GM18505 (cell line): Measurements from ENCODE around the gene FTO.

Experiments
- ATAC-seq: cut with Tn5 transposase; IDR thresholded peaks from one replicate; pipeline ENCODE4 v1.9.1; 2021; ENCODE audit not compliant: unreplicated experiment
- POLR2A ChIP-seq: IDR thresholded peaks from 4 replicates; pipeline ENCODE4 v1.6.1; 2011; ENCODE audit warnings: borderline replicate concordance; ENCODE audit not compliant: insufficient read depth, insufficient read length; ENCODE audit errors: extremely low read depth

Gene FTO

GRCh38 chr16:53953336-53953735 is 249.4 kb downstream of the FTO start:
- TF ChIP-seq POLR2A: no peak
- no peak for ATAC-seq

GRCh38 chr16:53955221-53955875 is 251.4 kb downstream of the FTO start:
- no peak for TF ChIP-seq POLR2A
- ATAC-seq: no peak

GRCh38 chr16:53958341-53958880 is 254.5 kb downstream of the FTO start:
- no peak for ATAC-seq

DNA sequence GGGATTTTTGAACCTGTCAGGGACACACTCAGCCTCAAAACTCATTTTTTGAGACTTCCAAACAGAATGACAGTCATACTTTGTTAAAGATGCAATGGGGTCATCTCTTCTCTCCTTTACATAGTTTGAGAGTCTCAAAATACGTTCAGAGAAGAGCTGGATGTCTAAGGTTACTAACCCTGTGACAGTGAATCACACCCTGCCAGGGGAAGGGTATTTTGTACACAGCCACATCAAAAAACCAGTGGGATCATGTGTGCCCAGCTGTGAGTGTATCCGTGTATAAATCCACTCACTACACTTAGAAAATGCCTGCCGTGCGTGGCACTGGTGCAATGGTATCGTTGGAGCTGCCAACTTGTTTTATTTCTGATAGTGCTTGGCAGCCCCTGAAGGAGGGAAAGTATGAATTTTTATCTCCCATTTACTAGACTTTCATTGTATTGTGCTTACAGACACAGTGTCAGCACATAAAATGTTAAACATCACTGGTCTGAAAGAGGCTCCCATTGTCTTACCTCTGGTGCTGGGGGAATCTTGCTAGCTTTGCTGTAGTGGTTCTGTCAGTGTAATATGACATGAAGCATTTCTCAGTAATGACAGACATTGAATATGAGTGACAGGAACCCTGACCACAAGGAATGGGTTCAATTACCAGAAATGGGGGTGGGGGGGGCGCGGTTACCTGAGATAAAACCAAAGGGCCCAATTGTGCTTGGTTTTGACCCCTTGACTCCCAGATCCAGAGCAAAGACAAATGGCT is 256.3 kb downstream of the FTO start:
- ATAC-seq: no peak
- TF ChIP-seq POLR2A: no peak

More at GRCh38 chr16:53958341-53958880, 254.5 kb downstream of the FTO start:
- no peak for TF ChIP-seq POLR2A

DNA sequence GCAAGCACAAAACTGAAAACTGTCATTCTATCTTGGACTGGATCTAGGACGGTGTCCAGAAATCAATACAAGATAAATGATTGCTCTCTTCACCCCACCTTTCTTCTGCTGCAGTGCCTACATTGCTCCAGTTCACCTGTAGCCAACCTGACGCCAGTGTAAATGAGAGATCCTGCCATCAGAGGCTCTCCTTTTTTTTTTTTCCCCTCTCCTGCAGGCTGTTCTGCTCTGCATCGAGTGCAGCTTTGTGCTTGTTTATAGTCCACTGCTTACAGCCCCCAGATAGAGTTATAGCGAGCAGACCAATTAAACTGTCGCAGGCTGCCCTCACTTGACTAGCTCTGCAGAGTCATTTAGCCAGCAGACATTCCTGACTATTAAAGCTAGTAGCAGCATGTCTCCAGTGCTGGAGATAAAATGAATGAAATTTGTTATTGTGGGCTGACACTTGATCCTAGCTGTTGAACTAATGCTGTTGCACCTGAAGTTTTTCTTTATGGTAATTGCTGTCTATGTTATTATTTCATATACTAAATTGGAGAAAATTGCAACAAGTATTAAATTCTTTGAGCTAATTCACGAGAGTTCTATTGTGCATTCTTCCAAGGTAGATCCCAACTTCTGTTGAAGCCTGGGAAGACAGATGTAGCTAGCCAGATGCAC is 257.1 kb downstream of the FTO start:
- no peak for ATAC-seq
- TF ChIP-seq POLR2A: no peak

DNA sequence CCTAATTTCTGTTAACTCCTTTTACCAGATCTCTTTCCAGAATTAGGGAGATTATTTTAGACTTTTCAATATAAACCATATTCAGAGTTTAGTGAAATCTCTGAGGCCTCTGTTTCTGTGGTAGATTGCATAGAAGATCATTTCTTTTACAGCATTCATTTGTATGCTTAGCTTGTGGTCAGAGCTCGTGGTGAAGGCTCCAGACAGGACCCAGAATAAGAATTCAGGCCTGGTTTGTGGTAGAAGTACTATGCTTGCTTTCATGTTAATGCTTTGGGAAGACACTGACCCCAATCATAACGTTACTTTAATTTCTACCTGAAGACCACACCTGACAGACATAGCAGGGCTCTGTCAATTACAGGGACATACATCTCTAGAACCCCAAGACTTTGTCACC is 258.1 kb downstream of the FTO start:
- no peak for TF ChIP-seq POLR2A
- no peak for ATAC-seq

DNA sequence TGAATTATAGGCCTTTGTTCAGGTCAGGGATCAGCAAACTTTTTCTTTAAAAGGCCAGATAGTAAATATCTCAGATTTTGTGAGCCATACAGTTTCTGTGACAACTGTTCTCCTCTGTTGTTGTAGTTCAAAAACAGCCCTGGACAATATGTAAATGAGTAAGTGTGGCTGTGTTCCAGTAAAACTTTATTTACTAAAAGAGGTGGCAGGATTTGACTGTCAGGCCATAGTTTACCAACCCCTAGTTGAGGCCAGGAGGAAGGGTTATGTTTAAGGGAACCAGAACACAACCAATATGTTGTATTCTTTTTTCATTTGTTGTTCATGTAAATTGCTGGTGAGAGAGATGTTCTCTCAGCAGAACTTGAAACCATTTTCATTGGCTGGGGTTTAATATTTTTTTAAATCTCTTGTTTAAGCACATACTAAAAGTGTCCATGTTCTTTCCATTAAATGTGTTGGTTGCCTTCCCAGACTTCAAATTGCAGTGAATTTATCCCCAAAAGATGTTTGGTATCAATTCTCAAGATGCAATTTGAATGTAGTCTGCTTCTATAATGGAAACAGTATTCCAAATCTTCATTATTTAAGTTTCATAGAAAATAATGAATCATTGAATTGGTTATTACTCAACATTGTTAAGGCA is 260.3 kb downstream of the FTO start:
- no peak for TF ChIP-seq POLR2A
- ATAC-seq: no peak

GRCh38 chr16:53966821-53967571 is 263.0 kb downstream of the FTO start:
- ATAC-seq: no peak
- no peak for TF ChIP-seq POLR2A

- no peak for ATAC-seq
- TF ChIP-seq POLR2A: no peak
These were observed 263.6 kb downstream of the FTO start for GRCh38 chr16:53967572-53967971.

DNA sequence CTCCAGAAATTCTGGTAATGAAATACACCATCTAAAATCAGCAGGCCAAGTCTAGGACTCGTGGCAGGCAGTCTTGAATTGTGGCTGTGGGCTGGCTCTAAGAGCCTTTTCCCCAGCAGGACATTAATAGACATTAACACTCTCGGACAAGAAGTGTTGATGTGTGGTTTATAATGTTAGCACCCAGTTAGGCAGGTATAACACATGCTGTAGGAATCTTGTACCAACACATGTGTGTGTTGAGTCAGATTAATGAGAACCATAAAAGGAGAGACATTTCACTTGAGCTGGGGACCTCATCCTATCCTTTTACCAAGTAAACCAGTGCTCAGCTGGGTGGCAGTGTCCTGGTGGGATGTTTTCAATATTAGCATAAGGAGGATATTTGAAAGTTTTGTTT is 264.5 kb downstream of the FTO start:
- no peak for TF ChIP-seq POLR2A

GRCh38 chr16:53968896-53969295 is 264.9 kb downstream of the FTO start:
- no peak for TF ChIP-seq POLR2A
- no peak for ATAC-seq

More for the DNA sequence above, 264.5 kb downstream of the FTO start:
- ATAC-seq: no peak

GRCh38 chr16:53971616-53972015 is 267.7 kb downstream of the FTO start:
- no peak for TF ChIP-seq POLR2A
- no peak for ATAC-seq
